DND-41 (cell line): ENCODE measurements around the gene AGAP2.

Experiments used
- ATAC-seq: fragments of 200-7000 bp; cut with Tn5 transposase; 3 replicates; pipeline ENCODE4 v1.9.1; 2021; ENCODE audit warnings: low read depth; ENCODE audit not compliant: insufficient read depth
- DNase-seq: peaks from one replicate; pipeline ENCODE4 v3.0.0-alpha.2; 2020
- H2AFZ ChIP-seq: 2 replicates; pipeline ENCODE4 v1.6.0; 2012; ENCODE audit warnings: low read depth, low read length
- H3K27ac ChIP-seq: 2 replicates; pipeline ENCODE4 v1.5.1; 2012; ENCODE audit warnings: low read length, inconsistent platforms
- H3K27me3 ChIP-seq: fragments of 200-600 bp; sonication (generic); 2 replicates; pipeline ENCODE4 v1.6.0; 2012; ENCODE audit warnings: low read length, mild to moderate bottlenecking, inconsistent platforms; ENCODE audit not compliant: insufficient read depth, poor library complexity
- H3K36me3 ChIP-seq: 2 replicates; pipeline ENCODE4 v1.5.1; 2012; ENCODE audit warnings: low read length, inconsistent platforms; ENCODE audit not compliant: insufficient read depth
- H3K4me1 ChIP-seq: 2 replicates; pipeline ENCODE4 v1.5.1; 2012; ENCODE audit warnings: mild to moderate bottlenecking, low read length; ENCODE audit not compliant: insufficient read depth
- H3K4me2 ChIP-seq: 2 replicates; pipeline ENCODE4 v1.6.0; 2012; ENCODE audit warnings: mild to moderate bottlenecking, moderate library complexity, low read length, inconsistent platforms; ENCODE audit not compliant: insufficient read depth
- H3K4me3 ChIP-seq, 2 experiments: fragments of 200-600 bp in 1 of 2; shearing (Covaris generic) in 1 of 2; 2 replicates each; pipeline ENCODE4 v1.5.1; 2012 to 2016; ENCODE audit warnings: inconsistent platforms in 2 of 2, low read length in 2 of 2, mild to moderate bottlenecking in 2 of 2, low read depth in 1 of 2, moderate library complexity in 1 of 2
- H3K79me2 ChIP-seq: 2 replicates; pipeline ENCODE4 v1.6.0; 2012; ENCODE audit warnings: low read length, inconsistent platforms; ENCODE audit not compliant: insufficient read depth
- H3K9ac ChIP-seq: 2 replicates; pipeline ENCODE4 v1.6.0; 2012; ENCODE audit warnings: low read depth, mild to moderate bottlenecking, inconsistent platforms, low read length, moderate library complexity
- H3K9me3 ChIP-seq: 2 replicates; pipeline ENCODE4 v1.5.1; 2012; ENCODE audit warnings: low read length, moderate library complexity, mild to moderate bottlenecking, inconsistent platforms; ENCODE audit not compliant: insufficient read depth, severe bottlenecking
- H4K20me1 ChIP-seq: 2 replicates; pipeline ENCODE4 v1.6.0; 2012; ENCODE audit warnings: low read length; ENCODE audit not compliant: insufficient read depth
- CTCF ChIP-seq: IDR thresholded peaks from 2 replicates; pipeline ENCODE4 v1.5.1; 2012; ENCODE audit warnings: borderline replicate concordance, low read length, moderate library complexity, mild to moderate bottlenecking; ENCODE audit not compliant: poor library complexity, severe bottlenecking; ENCODE audit errors: extremely low read depth
- EZH2 ChIP-seq: IDR thresholded peaks from 3 replicates; pipeline ENCODE4 v1.6.1; 2012; ENCODE audit warnings: borderline replicate concordance, low read depth, mild to moderate bottlenecking, moderate library complexity, low read length, inconsistent platforms; ENCODE audit not compliant: severe bottlenecking

AGAP2 gene

GRCh38 chr12:57700317-57700716, 38.2 kb downstream of the AGAP2 start:
- TF ChIP-seq CTCF (no peak), EZH2 (no peak)
- DNase-seq (no peak), ATAC-seq (no peak)
- H3K9ac ChIP-seq: no peak overlapping the region
- no peak overlapping the region for H3K27ac ChIP-seq
- H3K4me2 ChIP-seq: no peak overlapping the region
- peaks cover 4% of the 10 kb centered on the region for H3K9me3 ChIP-seq
- no peaks in the 10 kb centered on the region for H4K20me1 ChIP-seq
- H3K4me3 ChIP-seq: no peak overlapping the region
- no peak overlapping the region for H2AFZ ChIP-seq
- H3K36me3 ChIP-seq: peaks cover 49% of the 10 kb centered on the region
- peaks cover 8% of the 10 kb centered on the region; the same call in 1 of the 2 replicates for H3K4me1 ChIP-seq
- peaks cover 6% of the 10 kb centered on the region; the same call in 1 of the 2 replicates for H3K79me2 ChIP-seq
- H3K27me3 ChIP-seq: no peaks in the 10 kb centered on the region

DNA sequence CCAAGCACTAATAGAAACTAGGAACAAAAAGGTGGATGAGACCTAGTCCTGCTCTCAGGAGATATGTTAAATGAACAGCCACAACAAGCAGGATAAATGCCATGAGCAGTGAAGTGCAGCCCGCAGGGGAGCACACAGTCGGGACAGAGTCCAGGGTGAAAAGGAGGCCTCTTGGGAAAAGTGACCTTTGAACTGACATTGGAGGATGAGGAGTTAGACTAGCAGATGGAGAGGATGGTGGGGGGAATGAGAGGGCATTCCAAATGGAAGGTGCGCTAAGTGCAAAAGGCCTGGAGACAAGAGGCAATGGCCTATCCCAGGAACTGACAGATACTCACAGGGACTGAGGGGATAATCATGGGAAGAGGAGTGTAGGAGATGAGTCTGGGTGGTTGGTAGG, 40.1 kb downstream of the AGAP2 start:
- Histone ChIP-seq H3K9me3 (no peaks in the 10 kb centered on the region), H3K9ac (no peak overlapping the region), H4K20me1 (no peaks in the 10 kb centered on the region), H3K27me3 (no peaks in the 10 kb centered on the region), H3K79me2 (peaks cover 19% of the 10 kb centered on the region), H3K27ac (no peak overlapping the region), H3K4me2 (no peak overlapping the region), H3K36me3 (peaks cover 44% of the 10 kb centered on the region), H3K4me3 (no peak overlapping the region), H2AFZ (no peak overlapping the region), H3K4me1 (peaks cover 18% of the 10 kb centered on the region)
- DNase-seq (no peak), ATAC-seq (no peak)
- no peak for TF ChIP-seq EZH2
- TF ChIP-seq CTCF: no peak

GRCh38 chr12:57697076-57697475, 41.5 kb downstream of the AGAP2 start:
- Histone ChIP-seq H3K27ac (no peak overlapping the region), H3K4me1 (peaks cover 25% of the 10 kb centered on the region), H3K36me3 (peaks cover 30% of the 10 kb centered on the region), H3K79me2 (peaks cover 19% of the 10 kb centered on the region), H3K9me3 (no peaks in the 10 kb centered on the region), H4K20me1 (no peaks in the 10 kb centered on the region), H3K4me3 (no peak overlapping the region), H3K9ac (no peak overlapping the region), H3K4me2 (no peak overlapping the region), H3K27me3 (no peaks in the 10 kb centered on the region), H2AFZ (no peak overlapping the region)
- DNase-seq (no peak), ATAC-seq (no peak)
- TF ChIP-seq EZH2 (no peak), CTCF (no peak)
